Upper lobe of left lung (tissue), 4 donors: ENCODE results near the gene CEP170.

ENCODE experiments used
- POLR2A ChIP-seq, 4 donors: fragments of 450-650 bp; IDR thresholded peaks; one replicate each; pipeline ENCODE4 v1.5.1; 2016 to 2017; ENCODE audit warnings: antibody characterized with exemption in 4 of 4, mild to moderate bottlenecking in 2 of 4
- POLR2AphosphoS5 ChIP-seq, 2 donors: sonication (generic); formaldehyde crosslinking; IDR thresholded peaks; one replicate each; pipeline ENCODE4 v1.5.1; 2017; ENCODE audit warnings: antibody characterized with exemption in 2 of 2
- TF ChIP-seq, protein P1 (sequence below), 6 experiments: fragments of 450-650 bp in 4 of 6; fragments of 200-600 bp in 2 of 6; sonication (generic) in 2 of 6; IDR thresholded peaks; one replicate each; pipeline ENCODE4 v1.5.1; 2016 to 2019; ENCODE audit warnings: antibody characterized with exemption in 6 of 6

DNA sequence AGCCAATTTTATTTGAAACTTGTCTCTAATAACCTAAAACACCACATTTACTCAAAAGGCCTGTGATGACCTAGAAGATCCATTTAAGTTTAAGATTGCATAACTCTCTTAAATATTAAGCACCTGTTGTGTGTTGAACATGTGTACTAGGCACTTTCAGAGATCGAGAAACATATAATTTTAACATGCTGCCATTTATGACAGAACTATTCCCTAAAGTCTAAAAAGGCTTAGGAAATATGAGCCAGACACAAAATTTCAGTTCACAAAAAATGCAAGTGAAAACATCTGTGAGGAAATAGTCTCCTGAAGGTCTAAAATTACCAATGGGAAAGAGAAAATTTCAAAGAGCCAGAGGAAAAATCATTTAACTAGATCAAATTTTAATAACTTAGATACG lies 37.7 kb downstream of the CEP170 start:
- TF ChIP-seq, protein P1, sequence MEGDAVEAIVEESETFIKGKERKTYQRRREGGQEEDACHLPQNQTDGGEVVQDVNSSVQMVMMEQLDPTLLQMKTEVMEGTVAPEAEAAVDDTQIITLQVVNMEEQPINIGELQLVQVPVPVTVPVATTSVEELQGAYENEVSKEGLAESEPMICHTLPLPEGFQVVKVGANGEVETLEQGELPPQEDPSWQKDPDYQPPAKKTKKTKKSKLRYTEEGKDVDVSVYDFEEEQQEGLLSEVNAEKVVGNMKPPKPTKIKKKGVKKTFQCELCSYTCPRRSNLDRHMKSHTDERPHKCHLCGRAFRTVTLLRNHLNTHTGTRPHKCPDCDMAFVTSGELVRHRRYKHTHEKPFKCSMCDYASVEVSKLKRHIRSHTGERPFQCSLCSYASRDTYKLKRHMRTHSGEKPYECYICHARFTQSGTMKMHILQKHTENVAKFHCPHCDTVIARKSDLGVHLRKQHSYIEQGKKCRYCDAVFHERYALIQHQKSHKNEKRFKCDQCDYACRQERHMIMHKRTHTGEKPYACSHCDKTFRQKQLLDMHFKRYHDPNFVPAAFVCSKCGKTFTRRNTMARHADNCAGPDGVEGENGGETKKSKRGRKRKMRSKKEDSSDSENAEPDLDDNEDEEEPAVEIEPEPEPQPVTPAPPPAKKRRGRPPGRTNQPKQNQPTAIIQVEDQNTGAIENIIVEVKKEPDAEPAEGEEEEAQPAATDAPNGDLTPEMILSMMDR (IDR thresholded peaks at IDR 0.05), result no peak
- no peak for TF ChIP-seq POLR2AphosphoS5 (IDR thresholded peaks at IDR 0.05)
- TF ChIP-seq POLR2A (IDR thresholded peaks at IDR 0.05), result no peak
